Activated CD8-positive, alpha-beta T cell treated with anti-CD3 and anti-CD28 coated beads for 36 hours (primary cell): ENCODE results near the gene ZFHX3. TPM values are rescaled to one million over a fixed set of nuclear protein-coding genes. Genes with fewer than 3 reads are reported as not detected.

Experiments
- ATAC-seq: fragments of 200-7000 bp; cut with Tn5 transposase; one replicate; pipeline ENCODE4 v1.10.0; 2021; ENCODE audit warnings: mild to moderate bottlenecking, moderate library complexity
- CTCF ChIA-PET: fragments of 350-600 bp; sonication (Branson Sonifier 250); formaldehyde crosslinking; loops from one replicate; lab custom pipeline; 2021; ENCODE audit warnings: antibody characterized with exemption; lab: Charles Lee
- POLR2A ChIA-PET: fragments of 350-600 bp; sonication (Branson Sonifier 250); formaldehyde crosslinking; loops from one replicate; lab custom pipeline; 2021; ENCODE audit warnings: antibody characterized with exemption; lab: Charles Lee
- DNase-seq: peaks from one replicate; pipeline ENCODE4 v3.0.0-alpha.2; 2020
- H3K27ac Mint-ChIP-seq: one replicate; pipeline ENCODE4 v1.8.0; 2021; ENCODE audit warnings: mild to moderate bottlenecking, mixed read lengths
- H3K27me3 Mint-ChIP-seq: one replicate; pipeline ENCODE4 v1.8.0; 2021; ENCODE audit warnings: mixed read lengths
- H3K36me3 Mint-ChIP-seq: one replicate; pipeline ENCODE4 v1.8.0; 2021; ENCODE audit warnings: low read depth, mixed read lengths
- H3K4me1 Mint-ChIP-seq: one replicate; pipeline ENCODE4 v1.8.0; 2021; ENCODE audit warnings: low read depth, mixed read lengths
- H3K4me3 Mint-ChIP-seq: one replicate; pipeline ENCODE4 v1.8.0; 2021; ENCODE audit warnings: mild to moderate bottlenecking, moderate library complexity, mixed read lengths
- H3K9me3 Mint-ChIP-seq: one replicate; pipeline ENCODE4 v1.8.0; 2021; ENCODE audit warnings: mixed read lengths
- intact Hi-C: fragments of 100-400 bp; cut with micrococcal nuclease; formaldehyde crosslinking; loops from one replicate; pipeline ENCODE4 v1.10.0; 2022
- total RNA-seq, 2 experiments: library from RNA; stranded (reverse); gene quantifications; one replicate each; pipeline ENCODE4 v1.2.3, GENCODE V29; 2021
- TF ChIP-seq, protein P1 (sequence below): fragments of 200-600 bp; IDR thresholded peaks from one replicate; pipeline ENCODE4 v1.8.0; 2022; ENCODE audit warnings: antibody characterized with exemption, mild to moderate bottlenecking

The ZFHX3 gene
- total RNA-seq, 2 experiments from 2014 or later, result 0.16 to 0.25 TPM

DNA sequence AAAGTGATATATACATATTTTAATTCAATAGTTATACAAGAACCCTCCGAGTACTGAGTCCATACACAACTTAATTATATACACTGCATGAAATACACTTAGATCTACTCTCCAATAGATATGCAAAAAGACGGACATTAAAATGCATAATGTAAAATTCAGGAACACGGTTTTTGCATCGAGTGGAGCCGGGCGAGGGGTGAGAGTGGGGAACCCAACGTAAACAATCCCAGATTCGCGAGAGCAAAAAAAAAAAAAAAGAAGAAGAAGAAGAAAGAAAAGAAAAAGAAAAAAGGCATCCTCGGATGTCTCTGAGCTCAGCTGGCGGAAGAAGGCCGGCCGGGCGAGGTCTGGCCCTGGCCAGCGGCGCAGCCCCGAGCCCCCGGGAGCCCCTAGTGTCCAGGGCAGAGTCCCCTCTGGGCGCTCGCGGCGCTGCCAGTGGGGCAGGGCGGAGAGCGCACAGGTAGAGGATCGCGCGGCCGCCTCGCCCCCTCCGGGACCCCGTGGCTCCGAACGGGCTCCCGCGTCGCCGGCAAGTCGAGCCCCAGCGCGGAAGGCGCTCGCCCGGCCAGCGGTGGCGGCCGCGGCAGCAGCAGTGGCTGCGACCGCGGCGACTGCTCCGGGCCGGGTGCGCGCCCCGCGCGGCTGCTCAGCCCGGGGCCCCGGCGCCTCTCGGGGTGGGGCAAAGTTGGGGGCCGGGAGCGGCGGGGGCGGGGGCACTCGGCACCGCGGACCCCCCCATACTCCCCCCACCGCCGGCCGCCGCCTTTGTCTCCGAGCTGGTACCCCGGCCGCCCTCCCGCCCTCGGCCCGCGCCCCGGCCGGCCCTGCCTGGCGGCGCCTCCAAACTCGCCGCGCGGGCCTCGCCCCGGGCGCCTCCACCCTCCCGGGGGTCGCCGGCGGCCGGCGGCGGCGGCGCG, 9.6 kb upstream of the ZFHX3 start:
- H3K36me3 Mint-ChIP-seq, result no peaks in the 10 kb centered on the region
- ChIA-PET POLR2A (interaction anchor here (0.6 kb wide), 1 partner anchor 1200 kb away, joined by 3 read pairs; no protein-coding TSS in a partner anchor), CTCF (no interaction called here)
- peak overlapping the region; percentile 75 for H3K4me3 Mint-ChIP-seq
- intact Hi-C loops, result no loop called here
- peak; percentile 39 for ATAC-seq
- H3K27ac Mint-ChIP-seq, result no peak overlapping the region
- TF ChIP-seq, protein P1, sequence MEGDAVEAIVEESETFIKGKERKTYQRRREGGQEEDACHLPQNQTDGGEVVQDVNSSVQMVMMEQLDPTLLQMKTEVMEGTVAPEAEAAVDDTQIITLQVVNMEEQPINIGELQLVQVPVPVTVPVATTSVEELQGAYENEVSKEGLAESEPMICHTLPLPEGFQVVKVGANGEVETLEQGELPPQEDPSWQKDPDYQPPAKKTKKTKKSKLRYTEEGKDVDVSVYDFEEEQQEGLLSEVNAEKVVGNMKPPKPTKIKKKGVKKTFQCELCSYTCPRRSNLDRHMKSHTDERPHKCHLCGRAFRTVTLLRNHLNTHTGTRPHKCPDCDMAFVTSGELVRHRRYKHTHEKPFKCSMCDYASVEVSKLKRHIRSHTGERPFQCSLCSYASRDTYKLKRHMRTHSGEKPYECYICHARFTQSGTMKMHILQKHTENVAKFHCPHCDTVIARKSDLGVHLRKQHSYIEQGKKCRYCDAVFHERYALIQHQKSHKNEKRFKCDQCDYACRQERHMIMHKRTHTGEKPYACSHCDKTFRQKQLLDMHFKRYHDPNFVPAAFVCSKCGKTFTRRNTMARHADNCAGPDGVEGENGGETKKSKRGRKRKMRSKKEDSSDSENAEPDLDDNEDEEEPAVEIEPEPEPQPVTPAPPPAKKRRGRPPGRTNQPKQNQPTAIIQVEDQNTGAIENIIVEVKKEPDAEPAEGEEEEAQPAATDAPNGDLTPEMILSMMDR, result no peak
- H3K27me3 Mint-ChIP-seq, result peaks cover 65% of the 10 kb centered on the region
- no peaks in the 10 kb centered on the region for H3K9me3 Mint-ChIP-seq
- no peak for DNase-seq
- peaks cover 11% of the 10 kb centered on the region for H3K4me1 Mint-ChIP-seq

DNA sequence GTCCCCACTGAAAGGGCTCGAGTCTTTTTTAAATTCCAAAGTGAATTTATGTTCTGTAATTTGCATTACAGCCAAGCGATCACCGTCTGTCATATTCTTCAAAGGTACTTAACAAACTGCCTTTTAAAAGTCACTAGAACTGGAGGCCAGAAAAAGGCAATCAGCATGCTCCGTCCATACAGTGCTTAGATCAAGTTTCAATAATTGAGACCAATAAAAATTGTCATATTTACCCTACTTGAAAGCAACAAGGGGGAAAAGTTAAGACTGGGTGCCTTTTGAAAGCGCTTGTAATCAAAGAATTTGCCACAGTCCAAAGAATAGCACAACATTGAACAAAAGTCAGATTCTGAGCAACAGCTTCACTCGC, 9.0 kb upstream of the ZFHX3 start:
- Mint-ChIP-seq H3K4me1 (peaks cover 8% of the 10 kb centered on the region), H3K9me3 (no peaks in the 10 kb centered on the region), H3K27ac (no peak overlapping the region), H3K36me3 (no peaks in the 10 kb centered on the region), H3K27me3 (peaks cover 59% of the 10 kb centered on the region), H3K4me3 (peak overlapping the region; percentile 75)
- no peak for DNase-seq
- CTCF ChIA-PET, result no interaction called here
- TF ChIP-seq, protein P1, result no peak
- POLR2A ChIA-PET, result no interaction called here
- ATAC-seq, result no peak
- intact Hi-C loops, result no loop called here

DNA sequence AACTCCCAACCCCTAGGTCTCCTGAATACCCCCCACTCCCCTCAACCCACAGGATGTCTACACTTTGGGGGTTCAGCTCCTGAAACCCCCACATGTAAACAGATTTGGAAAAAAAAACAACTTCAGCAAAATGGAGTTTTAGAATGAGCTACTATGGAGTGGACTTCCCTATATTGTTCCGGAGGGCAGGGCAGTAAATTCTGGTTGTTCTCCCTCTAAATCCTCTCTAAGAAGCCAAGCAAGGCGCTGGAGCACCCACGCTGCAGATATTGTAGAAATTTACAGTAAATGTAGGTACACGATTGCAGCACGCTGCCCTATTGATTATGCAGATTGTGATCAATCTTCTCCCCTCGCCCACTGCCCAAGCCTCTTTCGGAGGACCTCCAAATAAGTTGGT, 8.5 kb upstream of the ZFHX3 start:
- Mint-ChIP-seq H3K27me3 (peaks cover 56% of the 10 kb centered on the region), H3K4me3 (no peak overlapping the region)

DNA sequence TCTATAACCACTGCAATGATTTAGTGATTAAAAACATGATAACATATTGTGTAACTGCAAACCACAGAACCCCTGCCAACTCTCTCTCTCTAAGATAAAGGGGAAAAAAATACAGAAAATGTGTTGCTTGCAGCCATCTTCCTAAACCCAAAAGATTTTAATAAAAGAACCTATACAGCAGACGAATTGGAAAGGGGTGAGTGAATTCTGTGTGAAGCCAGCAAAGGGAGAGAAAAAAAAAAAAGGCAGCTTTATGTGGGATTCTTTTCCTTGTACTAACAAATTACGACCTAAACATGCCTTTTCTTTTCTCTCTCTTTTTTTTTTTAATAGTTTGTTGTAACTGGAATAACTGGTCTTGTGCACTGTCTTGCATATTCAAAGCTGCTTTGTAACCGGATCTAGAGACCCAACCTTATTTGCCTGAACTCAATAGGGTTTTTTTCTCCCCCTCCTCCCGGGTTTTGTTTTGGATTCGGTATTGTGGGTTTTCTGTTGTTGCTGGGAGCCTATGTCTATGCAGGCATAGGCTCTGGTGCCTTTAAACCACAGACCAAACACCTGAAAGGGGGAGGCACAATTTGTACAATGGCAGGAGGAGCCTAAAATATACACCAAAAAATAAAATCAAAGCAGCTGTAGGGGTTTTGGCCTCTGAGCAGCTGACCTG, 7.0 kb upstream of the ZFHX3 start:
- Mint-ChIP-seq H3K4me1 (peaks cover 8% of the 10 kb centered on the region), H3K27ac (no peak overlapping the region), H3K27me3 (peaks cover 49% of the 10 kb centered on the region), H3K9me3 (no peaks in the 10 kb centered on the region), H3K4me3 (no peak overlapping the region), H3K36me3 (no peaks in the 10 kb centered on the region)
- ChIA-PET POLR2A (no interaction called here), CTCF (interaction anchor here (1.0 kb wide), 1 partner anchor 223 kb away, joined by 3 read pairs; no protein-coding TSS in a partner anchor)
- TF ChIP-seq, protein P1, result no peak
- no peak for ATAC-seq
- DNase-seq, result no peak
- intact Hi-C loops, result no loop called here

More for the DNA sequence above, 8.5 kb upstream of the ZFHX3 start:
- ATAC-seq (no peak), DNase-seq (no peak)
- no peaks in the 10 kb centered on the region for H3K36me3 Mint-ChIP-seq
- POLR2A ChIA-PET, result no interaction called here
- TF ChIP-seq, protein P1, result no peak
- peaks cover 8% of the 10 kb centered on the region for H3K4me1 Mint-ChIP-seq
- H3K9me3 Mint-ChIP-seq, result no peaks in the 10 kb centered on the region
- CTCF ChIA-PET, result no interaction called here
- H3K27ac Mint-ChIP-seq, result no peak overlapping the region
- intact Hi-C loops, result no loop called here

DNA sequence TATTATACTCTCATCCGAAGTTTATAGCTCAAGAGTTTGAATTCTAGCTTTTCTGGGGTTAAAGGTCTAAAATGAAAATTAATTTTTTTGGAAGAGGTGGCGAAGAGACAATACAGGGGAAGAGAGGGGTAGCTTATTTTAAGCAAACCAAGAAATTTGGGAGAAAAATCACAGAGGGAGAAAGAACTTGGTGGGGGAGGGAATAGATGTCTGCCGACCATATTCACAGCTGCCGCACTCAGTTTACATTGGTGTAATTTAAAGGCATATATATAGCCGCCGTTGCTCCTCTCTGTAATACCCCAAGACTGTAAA, 6.5 kb upstream of the ZFHX3 start:
- no peaks in the 10 kb centered on the region for H3K9me3 Mint-ChIP-seq
- ATAC-seq (no peak), DNase-seq (no peak)
- intact Hi-C loops, result no loop called here
- no peak overlapping the region for H3K27ac Mint-ChIP-seq
- TF ChIP-seq, protein P1, result no peak
- H3K4me3 Mint-ChIP-seq, result no peak overlapping the region
- peaks cover 44% of the 10 kb centered on the region for H3K27me3 Mint-ChIP-seq
- ChIA-PET POLR2A (no interaction called here), CTCF (interaction anchor here (0.7 to 1.0 kb wide), 2 partner anchors 9 to 222 kb away, joined by 3 read pairs; no protein-coding TSS in a partner anchor)
- H3K4me1 Mint-ChIP-seq, result peaks cover 8% of the 10 kb centered on the region
- H3K36me3 Mint-ChIP-seq, result no peaks in the 10 kb centered on the region
